ENCODE measurements around the gene EIF2AK2.
A peak's percentile ranks its signal among the peaks of the same experiment; 100 is the strongest.

Gene EIF2AK2

GRCh38 chr2:37084797-37085196 lies 72.0 kb downstream of the EIF2AK2 start:
- no peak for DNase-seq (ENCODE audit: low read depth)
- TF ChIP-seq, protein P1, sequence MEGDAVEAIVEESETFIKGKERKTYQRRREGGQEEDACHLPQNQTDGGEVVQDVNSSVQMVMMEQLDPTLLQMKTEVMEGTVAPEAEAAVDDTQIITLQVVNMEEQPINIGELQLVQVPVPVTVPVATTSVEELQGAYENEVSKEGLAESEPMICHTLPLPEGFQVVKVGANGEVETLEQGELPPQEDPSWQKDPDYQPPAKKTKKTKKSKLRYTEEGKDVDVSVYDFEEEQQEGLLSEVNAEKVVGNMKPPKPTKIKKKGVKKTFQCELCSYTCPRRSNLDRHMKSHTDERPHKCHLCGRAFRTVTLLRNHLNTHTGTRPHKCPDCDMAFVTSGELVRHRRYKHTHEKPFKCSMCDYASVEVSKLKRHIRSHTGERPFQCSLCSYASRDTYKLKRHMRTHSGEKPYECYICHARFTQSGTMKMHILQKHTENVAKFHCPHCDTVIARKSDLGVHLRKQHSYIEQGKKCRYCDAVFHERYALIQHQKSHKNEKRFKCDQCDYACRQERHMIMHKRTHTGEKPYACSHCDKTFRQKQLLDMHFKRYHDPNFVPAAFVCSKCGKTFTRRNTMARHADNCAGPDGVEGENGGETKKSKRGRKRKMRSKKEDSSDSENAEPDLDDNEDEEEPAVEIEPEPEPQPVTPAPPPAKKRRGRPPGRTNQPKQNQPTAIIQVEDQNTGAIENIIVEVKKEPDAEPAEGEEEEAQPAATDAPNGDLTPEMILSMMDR (conservative IDR thresholded peaks at IDR 0.05; ENCODE audit: low read length): no peak

DNA sequence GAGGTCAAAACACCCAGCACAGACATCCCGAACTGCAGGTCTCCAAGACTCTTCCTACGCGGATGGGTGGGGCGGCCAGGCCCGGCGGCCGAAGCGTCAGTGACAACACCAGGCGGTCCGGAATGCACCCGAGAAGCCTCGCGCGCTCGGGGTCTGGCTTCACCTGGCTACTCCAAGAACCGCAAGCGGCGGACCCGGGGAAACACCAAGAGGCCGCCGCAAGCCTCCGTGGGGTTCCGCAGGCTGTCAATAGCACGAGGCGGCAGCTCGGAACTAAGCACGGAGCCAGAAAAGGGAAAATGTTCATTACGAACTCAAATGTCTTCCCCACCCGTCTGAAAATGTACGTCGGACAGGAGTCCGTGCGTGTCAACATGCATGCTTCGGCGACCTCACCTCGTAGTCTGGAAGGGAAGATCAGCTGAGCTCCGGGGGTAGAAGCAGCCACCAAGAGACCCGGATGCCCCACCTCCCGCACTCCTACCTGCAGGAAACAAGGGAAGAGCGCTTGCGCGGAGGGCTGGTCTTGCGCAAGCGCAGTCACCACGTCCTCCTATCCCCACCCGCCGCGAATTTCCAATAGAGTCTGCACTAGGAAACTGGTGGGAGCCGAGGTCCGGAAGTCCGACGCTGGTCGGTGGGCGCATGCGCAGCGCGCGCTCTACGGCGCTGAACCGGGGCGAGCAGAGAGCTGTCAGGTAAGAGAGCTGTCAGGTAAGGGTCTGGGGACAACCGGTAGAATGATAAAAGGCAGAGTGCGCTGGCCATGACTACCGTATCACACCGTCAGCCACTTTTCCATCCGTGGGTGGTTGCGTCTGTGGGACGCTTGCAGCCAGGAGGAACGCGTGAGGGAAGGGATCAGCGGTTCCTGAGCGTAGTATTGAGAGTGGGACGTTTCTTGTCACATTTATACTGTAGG lies 72.6 kb downstream of the EIF2AK2 start, which contains the start of the genes GPATCH11 and HEATR5B:
Gene GPATCH11 (plus strand): TSS at position 646 of the 922 bp plus-strand sequence. CDS start 3,864 bp downstream, outside the sequence.
Gene HEATR5B (minus strand): TSS at position 500 of the 922 bp plus-strand sequence. CDS start 958 bp downstream, outside the sequence.
- H3K4me3 ChIP-seq (ENCODE audit: low read length): peak within 1 kb of the TSS; percentile 100
- peak; percentile 93 for DNase-seq (ENCODE audit: low read depth)
- TF ChIP-seq, protein P1 (conservative IDR thresholded peaks at IDR 0.05; ENCODE audit: low read length): no peak

More at GRCh38 chr2:37084797-37085196, 72.0 kb downstream of the EIF2AK2 start:
- peak overlapping the region; percentile 100 for H3K4me3 ChIP-seq (ENCODE audit: low read length)

DNA sequence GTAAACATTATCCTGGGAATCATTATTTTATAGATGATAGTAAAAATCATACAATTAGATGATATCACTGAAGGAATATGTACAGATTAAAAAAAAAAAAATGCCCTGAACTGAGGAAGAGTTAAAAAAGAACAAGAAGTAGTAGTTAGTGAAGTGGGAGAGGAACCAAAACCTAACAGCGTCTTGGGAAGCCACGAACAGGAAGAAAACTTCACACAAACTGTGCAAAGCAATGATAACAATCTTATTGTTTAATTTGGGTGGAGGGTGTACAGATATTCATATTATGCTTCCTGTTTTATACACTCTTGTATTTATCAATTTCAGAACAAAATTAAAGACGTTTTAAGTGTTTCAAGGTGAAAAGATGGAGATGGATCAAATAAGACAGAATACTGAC lies 76.1 kb downstream of the EIF2AK2 start:
- TF ChIP-seq, protein P1 (conservative IDR thresholded peaks at IDR 0.05; ENCODE audit: low read length): no peak
- H3K4me3 ChIP-seq (ENCODE audit: low read length): no peak overlapping the region
- DNase-seq (ENCODE audit: low read depth): no peak

DNA sequence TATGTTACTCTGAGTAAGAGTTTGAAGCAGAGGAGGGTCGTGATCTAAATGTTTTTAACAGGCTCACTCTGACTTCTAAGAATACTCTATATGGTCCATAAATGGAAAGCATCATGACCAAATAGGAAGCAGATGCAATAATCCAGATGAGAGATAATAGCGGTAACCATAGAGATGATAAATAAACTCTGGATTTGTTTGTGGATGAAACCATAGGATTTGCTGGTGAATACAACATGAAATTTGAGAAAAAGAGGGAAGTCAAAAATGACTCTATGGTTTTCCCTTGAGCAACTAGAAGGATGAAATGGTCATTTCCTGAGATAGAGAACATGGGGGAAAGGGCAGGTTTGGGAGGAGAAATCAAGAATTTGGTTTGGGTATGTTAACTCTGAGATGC lies 76.5 kb downstream of the EIF2AK2 start:
- TF ChIP-seq, protein P1 (conservative IDR thresholded peaks at IDR 0.05; ENCODE audit: low read length): no peak
- H3K4me3 ChIP-seq (ENCODE audit: low read length): no peak overlapping the region
- DNase-seq (ENCODE audit: low read depth): peak; percentile 11

DNA sequence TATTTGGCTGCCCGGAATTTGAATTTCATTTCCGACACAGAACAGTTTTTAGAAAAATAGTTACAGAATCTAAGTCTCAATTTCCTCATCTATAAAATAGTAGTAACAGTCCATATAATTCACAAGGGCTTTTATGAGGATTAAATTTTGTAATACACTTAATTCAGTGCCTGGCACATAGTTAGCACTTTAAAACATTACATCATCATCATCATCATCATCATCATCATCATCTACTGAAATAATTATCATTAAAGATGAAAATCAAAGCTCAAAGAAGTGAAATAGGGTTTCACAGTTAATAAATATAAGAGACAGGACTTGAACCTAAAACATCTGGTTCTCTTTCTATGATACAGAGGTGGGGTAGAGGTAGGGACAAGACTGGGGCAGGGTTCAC lies 85.8 kb downstream of the EIF2AK2 start:
- DNase-seq (ENCODE audit: low read depth): no peak
- TF ChIP-seq, protein P1 (conservative IDR thresholded peaks at IDR 0.05; ENCODE audit: low read length): no peak
- no peak overlapping the region for H3K4me3 ChIP-seq (ENCODE audit: low read length)

- no peak for DNase-seq (ENCODE audit: low read depth)
- no peak overlapping the region for H3K4me3 ChIP-seq (ENCODE audit: low read length)
- TF ChIP-seq, protein P1 (conservative IDR thresholded peaks at IDR 0.05; ENCODE audit: low read length): no peak
Observed at GRCh38 chr2:37068686-37069085, 88.1 kb downstream of the EIF2AK2 start.

DNA sequence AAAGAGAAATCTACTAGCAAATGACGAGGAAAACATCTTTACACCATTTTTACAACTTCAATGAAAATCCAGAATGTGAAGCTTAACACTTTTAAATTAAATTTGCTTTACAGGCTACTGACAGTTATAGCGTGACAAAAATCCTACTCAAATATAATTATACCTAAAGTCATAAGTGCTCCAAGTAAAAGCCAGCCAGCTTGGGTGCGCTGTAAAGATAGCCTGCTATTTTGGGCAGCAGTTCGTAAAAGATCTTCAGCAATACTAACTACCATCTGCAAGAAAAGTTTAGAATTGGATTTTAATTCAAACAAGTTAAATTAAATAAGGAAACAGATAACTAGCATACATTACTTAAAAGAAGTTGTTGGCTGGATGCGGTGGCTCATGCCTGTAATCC lies 95.0 kb downstream of the EIF2AK2 start:
- TF ChIP-seq, protein P1 (conservative IDR thresholded peaks at IDR 0.05; ENCODE audit: low read length): no peak
- DNase-seq (ENCODE audit: low read depth): no peak

More for the DNA sequence above, 95.0 kb downstream of the EIF2AK2 start:
- no peak overlapping the region for H3K4me3 ChIP-seq (ENCODE audit: low read length)

All from AG10803 (cell line).